ENCODE results near the gene GKN1.

DNA sequence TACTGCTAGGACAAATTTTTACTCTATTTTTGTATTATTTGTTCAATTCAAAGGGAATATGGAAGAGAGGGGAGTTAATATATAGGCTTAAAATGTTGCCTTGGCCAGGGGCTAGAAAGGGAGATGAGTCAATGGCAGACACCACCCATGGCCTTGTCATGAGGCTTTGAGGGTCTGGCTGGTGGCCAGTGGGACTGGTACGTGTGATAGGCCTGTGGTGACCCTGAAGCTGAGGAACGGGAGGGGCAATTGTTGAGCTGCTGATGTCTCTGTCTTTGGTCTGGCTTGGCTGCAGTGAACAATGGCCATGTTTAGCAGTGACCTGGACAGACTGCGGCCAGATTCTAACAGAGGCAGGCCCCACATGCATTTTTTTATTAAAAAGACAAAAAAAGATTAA, 18.5 kb downstream of the GKN1 start:
- TF ChIP-seq, protein P1, sequence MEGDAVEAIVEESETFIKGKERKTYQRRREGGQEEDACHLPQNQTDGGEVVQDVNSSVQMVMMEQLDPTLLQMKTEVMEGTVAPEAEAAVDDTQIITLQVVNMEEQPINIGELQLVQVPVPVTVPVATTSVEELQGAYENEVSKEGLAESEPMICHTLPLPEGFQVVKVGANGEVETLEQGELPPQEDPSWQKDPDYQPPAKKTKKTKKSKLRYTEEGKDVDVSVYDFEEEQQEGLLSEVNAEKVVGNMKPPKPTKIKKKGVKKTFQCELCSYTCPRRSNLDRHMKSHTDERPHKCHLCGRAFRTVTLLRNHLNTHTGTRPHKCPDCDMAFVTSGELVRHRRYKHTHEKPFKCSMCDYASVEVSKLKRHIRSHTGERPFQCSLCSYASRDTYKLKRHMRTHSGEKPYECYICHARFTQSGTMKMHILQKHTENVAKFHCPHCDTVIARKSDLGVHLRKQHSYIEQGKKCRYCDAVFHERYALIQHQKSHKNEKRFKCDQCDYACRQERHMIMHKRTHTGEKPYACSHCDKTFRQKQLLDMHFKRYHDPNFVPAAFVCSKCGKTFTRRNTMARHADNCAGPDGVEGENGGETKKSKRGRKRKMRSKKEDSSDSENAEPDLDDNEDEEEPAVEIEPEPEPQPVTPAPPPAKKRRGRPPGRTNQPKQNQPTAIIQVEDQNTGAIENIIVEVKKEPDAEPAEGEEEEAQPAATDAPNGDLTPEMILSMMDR (IDR thresholded peaks at IDR 0.05), result no peak
- no peak for TF ChIP-seq POLR2A (IDR thresholded peaks at IDR 0.05)

Data from gastroesophageal sphincter (tissue), 3 donors.